Tibial artery (tissue), 4 donors: Measurements from ENCODE around the gene GNB3.

Experiments
- DNase-seq, 2 donors: peaks; one replicate each; pipeline ENCODE4 v3.0.0-alpha.2; 2019
- H3K27ac ChIP-seq, 2 donors: fragments of 200-600 bp; sonication (generic) in 1 of 2; 1 replicate in 1 of 2; 2 replicates in 1 of 2; pipeline ENCODE4 v1.5.1; 2018 to 2019; ENCODE audit warnings: mild to moderate bottlenecking in 1 of 2
- H3K27me3 ChIP-seq, 2 donors: fragments of 200-600 bp; sonication (generic) in 1 of 2; one replicate each; pipeline versions ENCODE4 v1.5.1 to v1.6.0; 2016 to 2019
- H3K36me3 ChIP-seq, 3 donors: fragments of 200-600 bp; sonication (generic) in 2 of 3; one replicate each; pipeline ENCODE4 v1.5.1; 2016 to 2019; ENCODE audit warnings: mild to moderate bottlenecking in 2 of 3
- H3K4me1 ChIP-seq, 4 donors: fragments of 200-600 bp; sonication (generic) in 2 of 4; 1 replicate in 3 of 4; 2 replicates in 1 of 4; pipeline ENCODE4 v1.5.1; 2016 to 2019
- H3K4me3 ChIP-seq, 2 donors: fragments of 200-600 bp; sonication (generic) in 1 of 2; 1 replicate in 1 of 2; 2 replicates in 1 of 2; pipeline ENCODE4 v1.5.1; 2018 to 2019; ENCODE audit warnings: mild to moderate bottlenecking in 2 of 2
- H3K9me3 ChIP-seq, 3 donors: fragments of 200-600 bp; sonication (generic) in 1 of 3; one replicate each; pipeline ENCODE4 v1.5.1; 2016 to 2019
- intact Hi-C: fragments of 100-400 bp; cut with DNase I; formaldehyde crosslinking; loops from one replicate; pipeline ENCODE4 v1.15.0; 2023; ENCODE audit warnings: low total_unique reads
- TF ChIP-seq, protein P1 (sequence below), 2 experiments: fragments of 200-600 bp in 1 of 2; fragments of 450-650 bp in 1 of 2; IDR thresholded peaks; one replicate each; pipeline ENCODE4 v1.5.1; 2017 to 2019; ENCODE audit warnings: antibody characterized with exemption in 2 of 2, mild to moderate bottlenecking in 1 of 2, moderate library complexity in 1 of 2

Gene GNB3

DNA sequence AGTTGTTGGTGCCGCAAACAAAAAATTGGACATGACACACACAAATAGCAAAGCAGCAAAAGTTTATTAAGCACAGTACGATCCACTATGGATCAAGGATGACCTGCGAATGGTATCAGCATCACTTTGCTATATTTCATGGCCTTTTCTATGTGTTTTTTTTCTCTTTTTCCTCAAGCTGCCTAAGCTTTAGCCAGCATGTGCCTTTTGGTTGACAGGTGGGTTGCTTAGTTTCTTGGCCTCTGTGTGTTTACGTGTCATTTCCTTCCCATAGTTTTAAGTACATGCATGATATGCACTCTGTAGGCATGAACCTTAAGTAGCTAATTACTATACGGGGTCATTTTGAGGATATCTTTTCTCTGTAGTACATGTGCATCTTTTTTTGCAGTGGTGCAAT is 41.6 kb upstream of the GNB3 start:
- Histone ChIP-seq H3K4me3 (no peak overlapping the region), H3K36me3 (no peaks in the 10 kb centered on the region), H3K27ac (no peak overlapping the region), H3K27me3 (peaks cover 0 to 8% of the 10 kb centered on the region in 2 donors), H3K4me1 (no peaks in the 10 kb centered on the region), H3K9me3 (no peaks in the 10 kb centered on the region)
- no peak for DNase-seq
- TF ChIP-seq, protein P1, sequence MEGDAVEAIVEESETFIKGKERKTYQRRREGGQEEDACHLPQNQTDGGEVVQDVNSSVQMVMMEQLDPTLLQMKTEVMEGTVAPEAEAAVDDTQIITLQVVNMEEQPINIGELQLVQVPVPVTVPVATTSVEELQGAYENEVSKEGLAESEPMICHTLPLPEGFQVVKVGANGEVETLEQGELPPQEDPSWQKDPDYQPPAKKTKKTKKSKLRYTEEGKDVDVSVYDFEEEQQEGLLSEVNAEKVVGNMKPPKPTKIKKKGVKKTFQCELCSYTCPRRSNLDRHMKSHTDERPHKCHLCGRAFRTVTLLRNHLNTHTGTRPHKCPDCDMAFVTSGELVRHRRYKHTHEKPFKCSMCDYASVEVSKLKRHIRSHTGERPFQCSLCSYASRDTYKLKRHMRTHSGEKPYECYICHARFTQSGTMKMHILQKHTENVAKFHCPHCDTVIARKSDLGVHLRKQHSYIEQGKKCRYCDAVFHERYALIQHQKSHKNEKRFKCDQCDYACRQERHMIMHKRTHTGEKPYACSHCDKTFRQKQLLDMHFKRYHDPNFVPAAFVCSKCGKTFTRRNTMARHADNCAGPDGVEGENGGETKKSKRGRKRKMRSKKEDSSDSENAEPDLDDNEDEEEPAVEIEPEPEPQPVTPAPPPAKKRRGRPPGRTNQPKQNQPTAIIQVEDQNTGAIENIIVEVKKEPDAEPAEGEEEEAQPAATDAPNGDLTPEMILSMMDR (IDR thresholded peaks at IDR 0.05), result no peak
- intact Hi-C loops, result no loop called here

GRCh38 chr12:6807170-6807569 is 33.6 kb upstream of the GNB3 start:
- no peaks in the 10 kb centered on the region for H3K27me3 ChIP-seq
- no peak overlapping the region for H3K4me3 ChIP-seq
- no peaks in the 10 kb centered on the region for H3K4me1 ChIP-seq
- intact Hi-C loops, result no loop called here
- no peaks in the 10 kb centered on the region for H3K9me3 ChIP-seq
- DNase-seq, result no peak
- no peaks in the 10 kb centered on the region for H3K36me3 ChIP-seq
- TF ChIP-seq, protein P1 (IDR thresholded peaks at IDR 0.05), result no peak
- no peak overlapping the region for H3K27ac ChIP-seq

GRCh38 chr12:6809056-6809455 is 31.7 kb upstream of the GNB3 start:
- no peak for DNase-seq
- Histone ChIP-seq H3K27me3 (no peaks in the 10 kb centered on the region), H3K36me3 (no peaks in the 10 kb centered on the region), H3K27ac (no peak overlapping the region), H3K4me1 (no peaks in the 10 kb centered on the region), H3K9me3 (no peaks in the 10 kb centered on the region), H3K4me3 (no peak overlapping the region)
- TF ChIP-seq, protein P1 (IDR thresholded peaks at IDR 0.05), result no peak
- intact Hi-C loops, result no loop called here

DNA sequence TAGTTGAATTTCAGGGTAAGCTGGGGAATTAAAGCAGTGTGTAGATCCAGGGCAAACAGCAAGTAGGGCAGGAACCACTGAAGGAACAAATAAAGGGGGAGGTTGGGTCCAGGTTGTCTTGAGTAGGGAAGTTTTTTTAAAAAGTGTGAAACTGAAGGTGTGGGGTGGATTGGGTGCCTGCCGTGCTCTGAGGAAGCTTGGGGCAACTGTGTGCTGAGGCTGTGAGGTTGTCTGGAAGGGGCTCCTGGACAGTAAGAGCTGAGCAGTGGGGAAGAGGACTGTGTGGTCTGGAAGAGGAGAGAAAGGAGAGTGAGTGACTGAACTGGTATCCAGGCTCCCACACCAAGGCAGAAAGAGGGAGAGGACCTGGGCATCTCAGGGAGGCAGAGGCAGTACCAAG is 30.0 kb upstream of the GNB3 start:
- Histone ChIP-seq H3K27ac (no peak overlapping the region), H3K4me3 (no peak overlapping the region), H3K9me3 (no peaks in the 10 kb centered on the region), H3K27me3 (peaks cover 0 to 10% of the 10 kb centered on the region in 2 donors), H3K36me3 (no peaks in the 10 kb centered on the region), H3K4me1 (no peaks in the 10 kb centered on the region)
- intact Hi-C loops, result no loop called here
- DNase-seq, result no peak
- TF ChIP-seq, protein P1 (IDR thresholded peaks at IDR 0.05), result no peak

DNA sequence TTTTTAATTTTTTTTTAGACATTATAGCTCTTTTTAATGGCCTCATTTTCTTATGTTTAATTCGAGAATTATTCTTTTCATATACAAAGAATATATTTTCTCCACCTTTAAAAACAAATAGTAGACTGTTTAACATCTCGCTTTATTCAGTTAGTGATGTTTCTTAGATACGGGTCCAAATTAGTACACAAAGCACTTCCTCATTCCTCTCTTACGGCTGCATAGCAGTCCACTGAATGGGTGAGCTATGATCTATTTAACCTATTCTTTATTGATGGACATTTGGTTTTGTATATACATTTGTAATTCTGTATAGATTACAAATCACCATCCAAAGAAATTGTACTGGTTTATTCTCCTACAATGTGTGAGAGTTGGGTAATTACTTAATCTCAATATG is 27.4 kb upstream of the GNB3 start:
- TF ChIP-seq, protein P1 (IDR thresholded peaks at IDR 0.05), result no peak

DNA sequence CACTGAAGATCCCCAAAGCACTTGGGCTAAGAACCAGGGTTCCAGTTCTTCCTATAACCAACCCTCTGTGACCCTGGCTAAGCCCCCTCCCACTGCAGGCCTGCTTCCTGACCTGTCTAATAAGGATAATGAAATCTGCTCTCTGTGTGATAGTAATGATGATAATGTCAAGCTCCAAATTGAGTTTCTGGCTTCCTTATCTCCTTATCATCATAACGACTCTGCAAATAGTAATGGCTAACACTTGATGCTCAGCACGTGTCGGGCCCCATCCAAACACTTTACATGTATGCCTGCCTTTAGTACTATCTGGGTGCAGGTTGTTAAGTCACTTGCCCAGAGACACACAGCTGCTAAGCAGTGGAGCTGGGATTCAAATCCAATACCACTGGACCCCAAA is 24.1 kb upstream of the GNB3 start:
- intact Hi-C loops, result no loop called here
- Histone ChIP-seq H3K27me3 (peaks cover 0 to 43% of the 10 kb centered on the region in 2 donors), H3K36me3 (no peaks in the 10 kb centered on the region), H3K27ac (no peak overlapping the region), H3K9me3 (no peaks in the 10 kb centered on the region), H3K4me3 (no peak overlapping the region), H3K4me1 (peaks cover 0 to 6% (median 5%) of the 10 kb centered on the region in 4 donors)
- TF ChIP-seq, protein P1 (IDR thresholded peaks at IDR 0.05), result no peak
- no peak for DNase-seq

More for the DNA sequence above, 27.4 kb upstream of the GNB3 start:
- intact Hi-C loops, result no loop called here
- Histone ChIP-seq H3K9me3 (no peaks in the 10 kb centered on the region), H3K4me1 (no peaks in the 10 kb centered on the region), H3K4me3 (no peak overlapping the region), H3K27ac (no peak overlapping the region), H3K36me3 (no peaks in the 10 kb centered on the region), H3K27me3 (peaks cover 0 to 14% of the 10 kb centered on the region in 2 donors)
- no peak for DNase-seq
